GM10248 (cell line): ENCODE measurements around the gene GRK5.
"Not testable (repeated sequence)": the region's sequence is repeated elsewhere in the genome, so short reads cannot be mapped to it uniquely, and the experiment has no call there.

Experiments
- CTCF ChIA-PET: fragments of 300-600 bp; sonication (Branson Sonifier 250); formaldehyde crosslinking; extraction: SDS; loops from one replicate; lab custom pipeline; 2021; ENCODE audit warnings: antibody characterized with exemption; lab: Yijun Ruan, JAX
- POLR2A ChIA-PET: fragments of 350-650 bp; sonication (Branson Sonifier 250); formaldehyde crosslinking; extraction: SDS; loops from one replicate; lab custom pipeline; 2020; ENCODE audit warnings: antibody characterized with exemption; lab: Yijun Ruan, JAX
- DNase-seq: peaks from one replicate; pipeline ENCODE4 v3.0.0; 2012; ENCODE audit errors: extremely low spot score
- TF ChIP-seq, protein P1 (sequence below): IDR thresholded peaks from 2 replicates; pipeline ENCODE4 v1.5.1; 2012; ENCODE audit warnings: mild to moderate bottlenecking, low read depth; ENCODE audit errors: extremely low read depth, missing control alignments, control extremely low read depth

GRK5 gene

DNA sequence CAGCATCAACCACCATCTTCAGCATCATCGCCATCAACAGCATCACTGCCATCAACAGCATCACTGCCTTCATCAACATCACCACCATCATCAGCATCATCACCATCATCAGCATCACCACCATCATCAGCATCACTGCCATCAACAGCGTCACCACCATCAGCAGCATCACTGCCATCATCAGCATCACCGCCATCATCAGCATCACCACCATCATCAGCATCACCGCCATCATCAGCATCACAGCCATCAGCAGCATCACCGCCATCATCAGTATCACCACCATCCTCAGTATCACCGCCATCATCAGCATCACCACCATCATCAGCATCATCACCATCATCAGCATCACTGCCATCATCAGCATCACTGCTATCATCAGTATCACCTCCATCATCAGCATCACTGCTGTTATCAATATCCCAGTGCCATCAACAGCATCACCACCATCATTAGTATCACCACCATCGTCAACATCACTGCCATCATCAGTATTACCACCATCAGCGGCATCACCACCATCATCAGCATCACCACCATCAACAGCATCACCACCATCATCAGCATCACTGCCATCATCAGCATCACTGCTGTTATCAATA is 220.0 kb downstream of the GRK5 start:
- CTCF ChIA-PET, result interaction anchor here (2.0 kb wide), 1 partner anchor 18 kb away, joined by 7 read pairs; no protein-coding TSS in a partner anchor
- TF ChIP-seq, protein P1, sequence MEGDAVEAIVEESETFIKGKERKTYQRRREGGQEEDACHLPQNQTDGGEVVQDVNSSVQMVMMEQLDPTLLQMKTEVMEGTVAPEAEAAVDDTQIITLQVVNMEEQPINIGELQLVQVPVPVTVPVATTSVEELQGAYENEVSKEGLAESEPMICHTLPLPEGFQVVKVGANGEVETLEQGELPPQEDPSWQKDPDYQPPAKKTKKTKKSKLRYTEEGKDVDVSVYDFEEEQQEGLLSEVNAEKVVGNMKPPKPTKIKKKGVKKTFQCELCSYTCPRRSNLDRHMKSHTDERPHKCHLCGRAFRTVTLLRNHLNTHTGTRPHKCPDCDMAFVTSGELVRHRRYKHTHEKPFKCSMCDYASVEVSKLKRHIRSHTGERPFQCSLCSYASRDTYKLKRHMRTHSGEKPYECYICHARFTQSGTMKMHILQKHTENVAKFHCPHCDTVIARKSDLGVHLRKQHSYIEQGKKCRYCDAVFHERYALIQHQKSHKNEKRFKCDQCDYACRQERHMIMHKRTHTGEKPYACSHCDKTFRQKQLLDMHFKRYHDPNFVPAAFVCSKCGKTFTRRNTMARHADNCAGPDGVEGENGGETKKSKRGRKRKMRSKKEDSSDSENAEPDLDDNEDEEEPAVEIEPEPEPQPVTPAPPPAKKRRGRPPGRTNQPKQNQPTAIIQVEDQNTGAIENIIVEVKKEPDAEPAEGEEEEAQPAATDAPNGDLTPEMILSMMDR, result no peak
- POLR2A ChIA-PET, result no interaction called here
- DNase-seq, result no peak

DNA sequence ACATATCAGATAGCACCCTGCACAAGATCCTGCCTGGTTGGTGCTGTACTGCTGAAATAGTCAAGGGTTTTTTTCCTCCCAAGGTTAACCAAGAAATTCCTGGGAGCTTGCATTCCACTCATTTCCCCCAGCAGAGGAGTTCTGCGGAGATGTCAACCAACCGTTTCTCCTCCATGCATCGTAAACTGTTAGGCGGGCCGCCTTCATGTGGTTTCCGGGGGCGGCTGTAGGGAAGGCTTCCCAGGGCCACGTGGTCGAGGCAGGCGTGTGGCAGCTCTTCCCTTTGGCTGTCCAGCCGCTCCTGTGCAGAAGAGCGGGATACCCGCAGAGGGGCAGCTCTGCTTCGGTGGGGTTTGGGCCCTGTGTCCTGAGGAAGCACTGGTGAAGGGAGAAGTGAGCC is 221.4 kb downstream of the GRK5 start:
- TF ChIP-seq, protein P1, result no peak
- ChIA-PET CTCF (interaction anchor here (1.0 to 2.0 kb wide), 2 partner anchors 11 to 16 kb away, joined by 3 to 7 read pairs; no protein-coding TSS in a partner anchor), POLR2A (no interaction called here)
- DNase-seq, result no peak

DNA sequence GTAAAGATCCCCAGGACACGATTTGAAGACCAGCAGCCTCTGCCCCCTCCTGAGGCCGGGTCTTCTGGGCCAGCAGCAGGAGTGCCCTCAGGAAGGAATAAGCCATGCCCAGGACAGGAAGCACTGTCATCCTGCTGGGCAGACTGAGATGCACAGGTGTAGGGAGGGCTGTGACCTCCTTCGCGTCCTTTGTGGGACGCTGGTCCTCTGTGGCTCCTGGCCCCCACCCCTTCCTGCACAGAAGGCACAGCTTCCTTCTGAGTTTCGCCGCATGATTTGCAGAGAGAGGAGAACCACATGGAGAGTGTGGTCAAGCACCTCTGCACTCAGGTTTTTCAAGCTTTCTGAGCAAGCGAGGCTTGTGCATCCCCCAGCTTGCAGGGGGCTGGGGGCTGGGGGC is 222.4 kb downstream of the GRK5 start:
- ChIA-PET CTCF (interaction anchor here (1.0 to 5.8 kb wide), 2 partner anchors 12 to 15 kb away, joined by 3 to 41 read pairs; no protein-coding TSS in a partner anchor), POLR2A (no interaction called here)
- TF ChIP-seq, protein P1, result no peak
- no peak for DNase-seq

DNA sequence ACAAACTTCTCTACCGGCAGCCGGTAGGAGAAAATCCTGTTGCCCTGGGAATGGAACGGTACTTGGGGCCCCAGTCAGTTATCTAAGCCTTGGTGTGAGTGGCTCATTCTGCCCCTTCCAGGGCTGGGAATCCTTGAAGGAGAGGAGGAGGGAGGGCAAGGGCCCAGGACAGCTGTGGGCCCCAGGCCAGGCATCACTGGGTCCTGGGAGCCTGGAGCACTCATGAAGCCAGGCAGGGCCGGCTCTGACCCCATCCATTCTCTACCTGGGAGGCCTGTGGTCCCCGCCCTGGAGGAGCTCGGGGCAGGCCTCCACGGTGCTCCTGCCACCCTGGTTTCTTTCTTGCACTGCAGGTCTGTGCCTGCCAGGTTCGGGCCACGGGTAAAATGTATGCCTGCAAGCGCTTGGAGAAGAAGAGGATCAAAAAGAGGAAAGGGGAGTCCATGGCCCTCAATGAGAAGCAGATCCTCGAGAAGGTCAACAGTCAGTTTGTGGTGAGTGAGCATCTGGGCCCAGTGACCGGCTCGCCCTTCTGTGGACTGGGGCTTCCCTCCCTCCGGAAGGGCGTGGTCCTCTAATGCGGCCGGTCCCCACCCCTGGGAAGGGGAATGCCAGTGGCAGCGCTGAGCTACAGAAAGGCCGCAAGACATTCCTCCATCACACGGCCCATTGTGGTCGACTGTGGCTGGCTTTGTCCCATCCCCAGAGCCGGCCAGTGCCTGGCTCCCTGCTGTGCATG is 223.8 kb downstream of the GRK5 start:
- DNase-seq, result no peak
- POLR2A ChIA-PET, result interaction anchor here (0.5 kb wide), 1 partner anchor 20 kb away, joined by 3 read pairs; no protein-coding TSS in a partner anchor
- CTCF ChIA-PET, result interaction anchor here (1.4 to 5.8 kb wide), 4 partner anchors 9 to 232 kb away, joined by 4 to 41 read pairs (median 12); no protein-coding TSS in a partner anchor
- TF ChIP-seq, protein P1, result no peak

DNA sequence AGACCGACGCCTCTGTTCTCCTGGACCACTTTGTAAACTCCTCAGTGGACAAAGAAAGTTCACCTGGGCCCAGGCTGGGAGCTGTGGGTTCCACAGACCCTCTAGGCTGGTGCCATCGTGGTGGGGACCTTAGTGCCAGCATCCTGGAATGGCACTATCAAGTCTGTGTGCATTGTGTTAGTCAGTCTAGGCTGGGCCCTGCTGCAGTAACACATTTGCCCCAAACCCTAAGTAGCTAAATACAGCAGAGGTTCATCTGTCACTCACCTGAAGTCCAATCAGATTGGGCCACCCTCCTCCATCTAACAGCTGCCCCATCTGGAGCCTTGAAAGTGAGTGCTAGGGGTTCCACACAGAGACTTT is 224.4 kb downstream of the GRK5 start:
- TF ChIP-seq, protein P1, result no peak
- POLR2A ChIA-PET, result interaction anchor here (0.5 kb wide), 1 partner anchor 20 kb away, joined by 3 read pairs; no protein-coding TSS in a partner anchor
- DNase-seq, result no peak
- CTCF ChIA-PET, result interaction anchor here (1.4 to 5.8 kb wide), 4 partner anchors 9 to 233 kb away, joined by 4 to 41 read pairs (median 12); no protein-coding TSS in a partner anchor

DNA sequence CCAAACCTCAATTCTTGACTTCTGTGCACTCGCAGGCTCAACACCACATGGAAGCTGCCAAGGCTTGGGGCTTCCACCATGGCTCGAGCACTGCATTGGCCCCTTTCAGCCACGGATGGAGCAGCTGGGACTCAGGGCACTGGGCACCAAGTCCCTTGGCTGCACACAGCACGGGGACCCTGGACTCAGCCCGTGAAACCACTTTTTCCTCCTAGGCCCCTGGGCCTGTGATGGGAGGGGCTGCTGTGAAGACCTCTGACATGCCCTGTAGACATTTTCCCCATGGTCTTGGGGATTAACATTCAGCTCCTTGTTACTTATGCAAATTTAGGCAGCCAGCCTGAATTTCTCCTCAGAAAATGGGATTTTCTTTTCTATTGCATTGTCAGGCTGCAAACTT is 227.6 kb downstream of the GRK5 start:
- POLR2A ChIA-PET, DNase-seq: not testable (repeated sequence)
- CTCF ChIA-PET, result interaction anchor here (1.2 to 5.8 kb wide), 2 partner anchors 10 to 228 kb away, joined by 3 to 41 read pairs; partner anchors contain the start of gene GRK5
